ENCODE data around the gene SPEG.

SPEG gene

DNA sequence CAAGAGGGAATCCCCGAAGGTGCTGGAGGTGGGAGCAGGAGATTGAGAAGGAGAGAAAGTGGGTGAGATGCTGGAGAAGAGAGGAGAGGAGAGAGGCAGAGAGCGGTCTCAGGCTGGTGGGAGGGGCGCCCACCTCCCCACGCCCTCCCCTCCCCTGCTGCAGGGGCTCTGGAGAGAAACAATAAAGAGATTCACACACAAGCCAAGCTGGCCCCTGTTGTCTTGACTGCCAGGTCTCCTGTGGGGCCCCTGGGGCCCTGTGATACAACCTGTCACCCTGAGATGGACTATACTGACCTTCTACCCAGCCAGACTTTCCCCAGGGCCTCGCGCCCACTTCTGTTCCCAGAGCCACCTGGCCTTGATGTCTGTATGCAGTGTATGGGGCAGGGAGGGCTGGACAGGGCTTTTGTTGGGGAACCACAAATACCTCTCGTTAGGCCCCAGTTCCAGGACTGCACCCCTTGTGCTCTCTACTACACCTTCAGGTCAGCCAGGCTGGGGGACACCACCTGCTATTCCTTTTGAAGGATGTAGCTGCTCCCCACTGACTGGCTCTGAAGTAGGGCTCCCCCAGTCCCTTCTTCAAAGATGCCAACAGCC is 8.0 kb upstream of the SPEG start:
- H3K36me3 ChIP-seq (ENCODE audit: control insufficient read depth, low read length) = no peaks in the 10 kb centered on the region
- H3K27ac ChIP-seq (ENCODE audit: low read depth, low read length) = no peak overlapping the region
- TF ChIP-seq, protein P1, sequence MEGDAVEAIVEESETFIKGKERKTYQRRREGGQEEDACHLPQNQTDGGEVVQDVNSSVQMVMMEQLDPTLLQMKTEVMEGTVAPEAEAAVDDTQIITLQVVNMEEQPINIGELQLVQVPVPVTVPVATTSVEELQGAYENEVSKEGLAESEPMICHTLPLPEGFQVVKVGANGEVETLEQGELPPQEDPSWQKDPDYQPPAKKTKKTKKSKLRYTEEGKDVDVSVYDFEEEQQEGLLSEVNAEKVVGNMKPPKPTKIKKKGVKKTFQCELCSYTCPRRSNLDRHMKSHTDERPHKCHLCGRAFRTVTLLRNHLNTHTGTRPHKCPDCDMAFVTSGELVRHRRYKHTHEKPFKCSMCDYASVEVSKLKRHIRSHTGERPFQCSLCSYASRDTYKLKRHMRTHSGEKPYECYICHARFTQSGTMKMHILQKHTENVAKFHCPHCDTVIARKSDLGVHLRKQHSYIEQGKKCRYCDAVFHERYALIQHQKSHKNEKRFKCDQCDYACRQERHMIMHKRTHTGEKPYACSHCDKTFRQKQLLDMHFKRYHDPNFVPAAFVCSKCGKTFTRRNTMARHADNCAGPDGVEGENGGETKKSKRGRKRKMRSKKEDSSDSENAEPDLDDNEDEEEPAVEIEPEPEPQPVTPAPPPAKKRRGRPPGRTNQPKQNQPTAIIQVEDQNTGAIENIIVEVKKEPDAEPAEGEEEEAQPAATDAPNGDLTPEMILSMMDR (IDR thresholded peaks at IDR 0.05; ENCODE audit: low read depth, low read length, poor library complexity, severe bottlenecking) = no peak
- no peak for TF ChIP-seq EZH2phosphoT487 (IDR thresholded peaks at IDR 0.05; ENCODE audit: borderline replicate concordance, low read length)
- no peaks in the 10 kb centered on the region; the same call in 1 of the 2 replicates for H3K27me3 ChIP-seq (ENCODE audit: control insufficient read depth, low read length)
- H3F3A ChIP-seq (ENCODE audit: control insufficient read depth, insufficient read depth) = no peaks in the 10 kb centered on the region
- H4K20me1 ChIP-seq (ENCODE audit: control insufficient read depth, insufficient read depth, low read depth, low read length) = no peaks in the 10 kb centered on the region
- H3K4me3 ChIP-seq (ENCODE audit: low read length) = no peak overlapping the region
- no peak overlapping the region for H3K4me2 ChIP-seq (ENCODE audit: low read length)
- H3K79me2 ChIP-seq (ENCODE audit: control insufficient read depth, low read length) = no peaks in the 10 kb centered on the region
- no peaks in the 10 kb centered on the region for H3K9me2 ChIP-seq (replicated peaks; ENCODE audit: control insufficient read depth, low read length)
- no peaks in the 10 kb centered on the region for H3K4me1 ChIP-seq (ENCODE audit: control insufficient read depth, low read length)
- no peaks in the 10 kb centered on the region for H3K9me3 ChIP-seq (ENCODE audit: control insufficient read depth, insufficient read depth, low read length)

DNA sequence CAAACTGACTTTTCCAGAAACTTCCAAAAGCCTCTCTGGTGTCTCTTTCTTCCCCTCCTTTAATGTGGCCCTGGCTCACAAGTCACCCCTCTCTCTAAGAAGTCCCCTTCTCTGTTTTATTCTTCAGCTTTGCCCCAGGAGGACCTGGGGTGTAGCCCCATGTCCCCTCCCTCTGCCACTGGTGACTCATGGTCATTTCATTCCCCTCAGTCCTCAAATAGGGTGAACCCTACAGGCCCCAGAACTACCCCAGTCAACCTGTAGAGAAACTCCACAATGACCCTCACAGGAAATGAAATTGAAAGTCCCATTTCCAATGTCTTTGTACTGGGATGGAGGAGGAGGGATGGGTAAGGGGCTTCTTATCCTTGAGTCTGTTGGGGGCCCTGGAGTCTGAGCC is 6.2 kb upstream of the SPEG start:
- no peak for TF ChIP-seq EZH2phosphoT487 (IDR thresholded peaks at IDR 0.05; ENCODE audit: borderline replicate concordance, low read length)
- TF ChIP-seq, protein P1 (IDR thresholded peaks at IDR 0.05; ENCODE audit: low read depth, low read length, poor library complexity, severe bottlenecking) = no peak
- Histone ChIP-seq H3K4me2 (ENCODE audit: low read length) (no peak overlapping the region), H3K79me2 (ENCODE audit: control insufficient read depth, low read length) (no peaks in the 10 kb centered on the region), H3K9me3 (ENCODE audit: control insufficient read depth, insufficient read depth, low read length) (no peaks in the 10 kb centered on the region), H3K4me1 (ENCODE audit: control insufficient read depth, low read length) (no peaks in the 10 kb centered on the region), H3K9me2 (replicated peaks; ENCODE audit: control insufficient read depth, low read length) (no peaks in the 10 kb centered on the region), H4K20me1 (ENCODE audit: control insufficient read depth, insufficient read depth, low read depth, low read length) (no peaks in the 10 kb centered on the region), H3K4me3 (ENCODE audit: low read length) (no peak overlapping the region), H3K36me3 (ENCODE audit: control insufficient read depth, low read length) (no peaks in the 10 kb centered on the region), H3K27ac (ENCODE audit: low read depth, low read length) (no peak overlapping the region), H3F3A (ENCODE audit: control insufficient read depth, insufficient read depth) (no peaks in the 10 kb centered on the region), H3K27me3 (ENCODE audit: control insufficient read depth, low read length) (no peaks in the 10 kb centered on the region; the same call in 1 of the 2 replicates)

DNA sequence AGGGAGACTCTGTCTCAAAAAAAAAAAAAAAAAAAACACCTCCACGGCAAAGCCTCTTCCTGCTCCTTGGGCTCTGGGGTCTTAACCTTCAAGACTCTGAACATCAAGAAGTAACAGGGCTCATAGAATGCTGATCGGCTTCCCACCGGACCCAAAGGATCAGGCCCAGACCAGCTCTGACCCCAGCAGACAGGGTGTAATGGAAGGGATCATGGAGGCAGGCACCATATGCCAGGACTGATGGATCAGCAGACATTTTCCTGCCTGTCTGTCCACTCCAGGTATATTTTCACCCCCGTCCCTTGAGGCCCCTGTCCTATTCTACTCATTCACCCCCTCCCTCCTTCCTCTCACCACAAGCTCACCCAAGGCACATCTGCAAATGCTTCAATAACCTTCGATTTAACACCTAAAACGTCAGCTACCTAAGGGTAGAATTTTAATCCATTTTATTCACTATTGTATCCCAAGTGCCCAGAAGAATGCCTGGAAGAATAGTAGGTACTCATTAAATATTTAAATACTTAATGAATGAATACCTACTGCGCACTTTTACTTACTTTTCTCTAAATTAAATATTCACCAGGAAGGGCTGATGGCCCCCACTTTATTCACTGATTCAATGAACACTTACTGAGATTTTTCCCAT is 4.6 kb upstream of the SPEG start:
- Histone ChIP-seq H3K79me2 (ENCODE audit: control insufficient read depth, low read length) (no peaks in the 10 kb centered on the region), H3K36me3 (ENCODE audit: control insufficient read depth, low read length) (no peaks in the 10 kb centered on the region), H3K9me2 (replicated peaks; ENCODE audit: control insufficient read depth, low read length) (no peaks in the 10 kb centered on the region), H3K4me1 (ENCODE audit: control insufficient read depth, low read length) (no peaks in the 10 kb centered on the region), H3K4me2 (ENCODE audit: low read length) (no peak overlapping the region), H3K9me3 (ENCODE audit: control insufficient read depth, insufficient read depth, low read length) (no peaks in the 10 kb centered on the region), H3K27ac (ENCODE audit: low read depth, low read length) (no peak overlapping the region), H4K20me1 (ENCODE audit: control insufficient read depth, insufficient read depth, low read depth, low read length) (no peaks in the 10 kb centered on the region), H3K27me3 (ENCODE audit: control insufficient read depth, low read length) (no peaks in the 10 kb centered on the region; the same call in 1 of the 2 replicates), H3F3A (ENCODE audit: control insufficient read depth, insufficient read depth) (no peaks in the 10 kb centered on the region), H3K4me3 (ENCODE audit: low read length) (no peak overlapping the region)
- TF ChIP-seq EZH2phosphoT487 (IDR thresholded peaks at IDR 0.05; ENCODE audit: borderline replicate concordance, low read length) = no peak
- TF ChIP-seq, protein P1 (IDR thresholded peaks at IDR 0.05; ENCODE audit: low read depth, low read length, poor library complexity, severe bottlenecking) = no peak

All from DOHH2 (cell line).